ENCODE data around the gene RASL11B.
A peak's percentile ranks its signal among the peaks of the same experiment; 100 is the strongest.

Gene RASL11B

DNA sequence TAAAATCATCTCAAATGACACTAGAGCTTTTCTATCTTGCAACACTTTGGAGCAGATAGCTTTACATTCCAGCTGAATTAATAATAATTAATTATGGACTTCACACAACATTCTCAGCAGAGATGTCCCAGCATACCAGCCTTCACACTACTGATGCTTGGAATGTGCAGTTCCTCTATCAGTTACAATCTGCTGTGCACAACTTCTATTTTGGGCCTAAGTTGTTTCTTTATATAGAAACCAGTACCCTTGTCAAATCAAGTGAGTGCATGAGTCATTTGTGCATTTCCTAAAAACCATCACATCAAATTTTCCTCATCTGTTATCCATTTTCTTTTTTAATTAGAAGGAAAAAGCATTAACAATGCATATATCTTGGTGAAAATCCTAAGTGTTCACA lies 8.8 kb upstream of the RASL11B start:
- DNase-seq (ENCODE audit: low read depth in 2 of 2) = peak; percentile 29 to 72
- no peak overlapping the region for H3K4me3 ChIP-seq (replicated peaks in 1 of 2; ENCODE audit: low read depth in 2 of 2, low read length in 2 of 2)
- TF ChIP-seq CTCF (IDR thresholded peaks at IDR 0.05; ENCODE audit: low read depth, low read length) = no peak

- no peak for DNase-seq (ENCODE audit: low read depth in 2 of 2)
- TF ChIP-seq CTCF (IDR thresholded peaks at IDR 0.05; ENCODE audit: low read depth, low read length) = no peak
- H3K4me3 ChIP-seq (replicated peaks in 1 of 2; ENCODE audit: low read depth in 2 of 2, low read length in 2 of 2) = no peak overlapping the region
Observed at GRCh38 chr4:52856801-52857200, 5.3 kb upstream of the RASL11B start.

DNA sequence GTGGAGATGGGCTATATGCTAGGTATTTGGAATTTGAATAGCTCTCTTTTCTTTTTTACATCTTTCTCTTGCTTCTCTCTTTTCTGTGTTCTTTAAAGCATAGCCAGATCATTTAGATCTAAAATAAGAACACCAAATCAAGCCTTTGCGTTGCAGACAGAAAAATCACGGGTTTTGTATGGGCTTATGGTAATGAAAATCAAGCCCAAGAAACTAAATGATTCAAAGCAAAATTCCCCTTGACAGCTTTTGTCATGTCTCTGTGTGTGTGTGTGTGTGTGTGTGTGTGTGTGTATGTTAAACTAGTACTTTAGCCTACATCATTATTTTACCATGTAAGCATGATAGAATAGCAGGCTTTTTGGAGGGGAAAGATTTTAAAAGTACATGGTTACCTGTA lies 1.8 kb upstream of the RASL11B start:
- TF ChIP-seq CTCF (IDR thresholded peaks at IDR 0.05; ENCODE audit: low read depth, low read length) = no peak
- H3K4me3 ChIP-seq (replicated peaks in 1 of 2; ENCODE audit: low read depth in 2 of 2, low read length in 2 of 2) = no peak overlapping the region

GRCh38 chr4:52861171-52861823 lies 820 bp upstream of the RASL11B start:
- TF ChIP-seq CTCF (IDR thresholded peaks at IDR 0.05; ENCODE audit: low read depth, low read length) = no peak
- no peak for DNase-seq (ENCODE audit: low read depth in 2 of 2)
- H3K4me3 ChIP-seq (replicated peaks in 1 of 2; ENCODE audit: low read depth in 2 of 2, low read length in 2 of 2) = peak overlapping the region; percentile 55 to 66

More for the DNA sequence above, 1.8 kb upstream of the RASL11B start:
- no peak for DNase-seq (ENCODE audit: low read depth in 2 of 2)

DNA sequence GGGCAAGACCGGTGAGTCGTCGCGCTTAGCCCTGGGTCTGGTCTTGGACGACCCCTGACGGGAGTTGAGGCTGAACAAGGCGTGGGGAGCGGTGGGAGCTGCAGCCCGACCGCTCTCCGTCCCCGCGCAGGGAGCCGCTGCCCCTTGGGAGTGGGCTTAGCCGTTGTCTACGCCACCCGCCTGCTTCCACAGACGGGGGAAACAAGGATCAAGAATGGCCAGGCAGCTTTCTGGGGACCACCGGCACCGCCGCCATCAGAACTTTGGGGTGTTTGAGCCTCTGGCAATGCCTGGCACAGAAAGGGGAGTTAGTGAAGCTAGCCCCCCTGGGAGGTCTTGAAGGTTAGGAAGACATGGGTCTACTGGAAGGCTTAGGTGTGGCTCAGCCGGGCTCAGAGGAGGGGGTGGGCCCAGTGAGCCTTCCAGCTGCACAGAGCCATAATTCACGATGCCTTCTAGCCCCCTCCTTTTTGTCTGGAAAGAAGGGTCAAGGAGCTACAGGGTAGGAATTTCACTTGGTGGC lies 583 bp downstream of the RASL11B start:
- no peak for TF ChIP-seq CTCF (IDR thresholded peaks at IDR 0.05; ENCODE audit: low read depth, low read length)
- DNase-seq (ENCODE audit: low read depth in 2 of 2) = no peak
- peak overlapping the region; percentile 50 to 66 for H3K4me3 ChIP-seq (replicated peaks in 1 of 2; ENCODE audit: low read depth in 2 of 2, low read length in 2 of 2)

DNA sequence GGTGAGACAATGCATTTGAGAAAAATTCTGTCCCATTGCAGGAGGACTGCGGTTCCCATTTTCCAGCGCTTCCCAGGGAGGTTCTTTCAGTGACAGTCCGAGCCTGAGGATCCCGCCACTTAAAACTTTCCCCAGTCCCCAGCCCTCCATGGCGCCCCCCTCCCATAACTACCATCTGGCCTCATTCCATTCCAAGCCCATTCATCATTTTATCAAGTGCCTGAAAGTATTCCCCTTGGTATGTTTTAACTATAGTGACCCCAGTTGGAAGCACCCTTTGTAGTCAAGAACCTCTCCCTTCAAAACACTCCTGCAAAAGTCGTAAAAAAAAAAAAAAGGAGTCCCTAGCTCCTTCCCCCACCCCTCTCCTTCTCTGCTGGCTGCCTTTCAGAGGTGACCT lies 1.2 kb downstream of the RASL11B start:
- H3K4me3 ChIP-seq (replicated peaks in 1 of 2; ENCODE audit: low read depth in 2 of 2, low read length in 2 of 2) = no peak overlapping the region
- no peak for DNase-seq (ENCODE audit: low read depth in 2 of 2)

More for the DNA sequence above, 1.2 kb downstream of the RASL11B start:
- no peak for TF ChIP-seq CTCF (IDR thresholded peaks at IDR 0.05; ENCODE audit: low read depth, low read length)

All from cardiac fibroblast (primary cell).